Measurements from ENCODE around the gene CCDC186. TPM values are rescaled to one million over a fixed set of nuclear protein-coding genes. Genes with fewer than 3 reads are reported as not detected.

The CCDC186 gene
- total and polyA plus RNA-seq, 2 donors from 2014 or later, result 4.7 to 34.2 TPM

DNA sequence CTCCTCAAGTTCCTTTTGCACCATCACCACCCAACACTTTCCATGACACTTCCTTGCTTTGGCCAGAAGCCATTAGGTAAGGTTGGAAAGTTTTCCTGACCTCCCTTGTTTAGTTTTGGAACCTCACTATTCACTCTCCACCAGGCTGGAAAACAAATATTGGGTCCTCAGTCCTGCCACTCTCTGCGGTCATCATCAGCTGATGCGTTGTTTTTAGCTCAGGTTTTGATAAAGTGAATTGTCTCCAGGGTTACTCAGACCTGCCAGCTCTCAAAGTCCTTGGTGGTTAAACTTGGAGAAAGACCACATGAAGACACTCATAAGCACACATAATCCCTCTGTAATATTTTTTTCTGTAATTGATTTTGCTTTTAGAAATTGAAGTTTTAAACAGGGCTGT lies 55.5 kb downstream of the CCDC186 start:
- Histone ChIP-seq H3K27ac (ENCODE audit: low read depth in 2 of 2, low read length in 2 of 2) (no peak overlapping the region), H3K36me3 (ENCODE audit: control insufficient read depth in 2 of 3, insufficient read depth in 3 of 3, low read length in 3 of 3) (peaks cover 0 to under 1% (median 0%) of the 10 kb centered on the region in 3 donors), H3K9me3 (ENCODE audit: control insufficient read depth in 2 of 3, insufficient read depth in 1 of 3, low read length in 3 of 3) (no peaks in the 10 kb centered on the region), H3K27me3 (ENCODE audit: control insufficient read depth, insufficient read depth, low read length) (no peaks in the 10 kb centered on the region), H3K4me3 (ENCODE audit: low read length in 3 of 3) (no peak overlapping the region), H3K9ac (ENCODE audit: low read length in 3 of 3) (no peak overlapping the region), H3K4me1 (ENCODE audit: control insufficient read depth in 2 of 3, insufficient read depth in 2 of 3, low read depth in 1 of 3, low read length in 3 of 3) (no peaks in the 10 kb centered on the region)
- intact Hi-C loops (cut with DNase I), result no loop called here
- no peak for FAIRE-seq
- no peak for DNase-seq
- TF ChIP-seq, protein P1, sequence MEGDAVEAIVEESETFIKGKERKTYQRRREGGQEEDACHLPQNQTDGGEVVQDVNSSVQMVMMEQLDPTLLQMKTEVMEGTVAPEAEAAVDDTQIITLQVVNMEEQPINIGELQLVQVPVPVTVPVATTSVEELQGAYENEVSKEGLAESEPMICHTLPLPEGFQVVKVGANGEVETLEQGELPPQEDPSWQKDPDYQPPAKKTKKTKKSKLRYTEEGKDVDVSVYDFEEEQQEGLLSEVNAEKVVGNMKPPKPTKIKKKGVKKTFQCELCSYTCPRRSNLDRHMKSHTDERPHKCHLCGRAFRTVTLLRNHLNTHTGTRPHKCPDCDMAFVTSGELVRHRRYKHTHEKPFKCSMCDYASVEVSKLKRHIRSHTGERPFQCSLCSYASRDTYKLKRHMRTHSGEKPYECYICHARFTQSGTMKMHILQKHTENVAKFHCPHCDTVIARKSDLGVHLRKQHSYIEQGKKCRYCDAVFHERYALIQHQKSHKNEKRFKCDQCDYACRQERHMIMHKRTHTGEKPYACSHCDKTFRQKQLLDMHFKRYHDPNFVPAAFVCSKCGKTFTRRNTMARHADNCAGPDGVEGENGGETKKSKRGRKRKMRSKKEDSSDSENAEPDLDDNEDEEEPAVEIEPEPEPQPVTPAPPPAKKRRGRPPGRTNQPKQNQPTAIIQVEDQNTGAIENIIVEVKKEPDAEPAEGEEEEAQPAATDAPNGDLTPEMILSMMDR (IDR thresholded peaks at IDR 0.05; ENCODE audit: borderline replicate concordance, extremely low read depth, insufficient read depth), result no peak

DNA sequence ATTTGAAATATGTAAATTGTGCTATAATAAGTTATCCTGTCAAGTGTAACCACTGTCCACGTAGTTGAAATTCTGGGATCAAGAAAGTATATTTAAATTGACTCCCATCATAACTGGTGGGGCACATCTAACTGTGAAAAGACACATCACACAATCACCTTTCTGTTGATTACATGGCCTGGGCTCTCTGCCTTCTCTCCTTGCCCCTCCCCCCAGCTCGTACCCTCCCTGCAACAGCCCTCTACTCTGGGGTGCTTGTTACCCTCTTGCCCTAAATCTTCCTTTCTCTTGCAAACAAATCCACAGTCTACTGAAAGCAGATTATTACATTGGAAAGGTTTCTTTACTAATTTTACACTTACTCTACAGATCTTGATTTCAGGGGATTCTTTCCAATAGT lies 56.3 kb downstream of the CCDC186 start:
- H3K27me3 ChIP-seq (ENCODE audit: control insufficient read depth, insufficient read depth, low read length), result no peaks in the 10 kb centered on the region
- no peaks in the 10 kb centered on the region for H3K9me3 ChIP-seq (ENCODE audit: control insufficient read depth in 2 of 3, insufficient read depth in 1 of 3, low read length in 3 of 3)
- no peak overlapping the region for H3K27ac ChIP-seq (ENCODE audit: low read depth in 2 of 2, low read length in 2 of 2)
- DNase-seq (no peak), FAIRE-seq (no peak)
- no peaks in the 10 kb centered on the region for H3K4me1 ChIP-seq (ENCODE audit: control insufficient read depth in 2 of 3, insufficient read depth in 2 of 3, low read depth in 1 of 3, low read length in 3 of 3)
- no peaks in the 10 kb centered on the region for H3K36me3 ChIP-seq (ENCODE audit: control insufficient read depth in 2 of 3, insufficient read depth in 3 of 3, low read length in 3 of 3)
- intact Hi-C loops (cut with DNase I), result no loop called here
- TF ChIP-seq, protein P1 (IDR thresholded peaks at IDR 0.05; ENCODE audit: borderline replicate concordance, extremely low read depth, insufficient read depth), result no peak
- no peak overlapping the region for H3K4me3 ChIP-seq (ENCODE audit: low read length in 3 of 3)
- H3K9ac ChIP-seq (ENCODE audit: low read length in 3 of 3), result no peak overlapping the region

DNA sequence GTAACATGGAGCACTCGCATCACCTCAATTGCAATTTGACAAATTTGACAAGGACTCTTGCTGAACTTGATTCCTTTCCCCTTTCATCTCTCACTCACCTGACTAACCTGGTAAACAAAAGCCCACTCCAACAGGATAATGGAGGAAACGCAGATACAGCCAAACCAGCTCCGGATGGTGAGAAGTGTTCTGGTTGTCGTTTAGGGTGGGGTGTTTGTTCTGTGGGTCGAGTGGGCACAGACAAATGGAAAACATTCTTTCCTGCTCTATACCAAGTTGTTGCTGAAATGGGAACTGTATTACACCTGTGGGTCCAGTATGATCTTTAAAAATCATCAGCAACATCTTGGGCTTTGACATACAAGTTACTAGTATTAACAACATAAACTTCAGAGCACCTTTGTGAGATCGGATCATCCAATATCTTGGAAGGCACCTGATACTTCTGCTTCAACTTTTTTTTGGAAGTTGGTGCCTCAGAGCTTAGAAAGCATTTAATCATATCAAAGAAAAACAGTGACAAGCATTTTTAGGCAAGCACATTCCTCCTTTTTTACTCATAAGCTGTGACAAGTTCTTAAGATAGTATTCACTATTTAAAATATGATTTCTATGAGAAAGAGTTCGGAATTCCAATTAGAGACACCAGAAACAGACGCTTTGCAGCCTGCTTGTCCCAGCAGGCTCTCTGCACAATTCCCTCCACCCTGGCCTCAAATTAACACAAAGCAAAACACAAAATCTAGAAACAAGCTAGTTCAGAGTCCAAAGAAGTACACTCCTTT lies 58.1 kb downstream of the CCDC186 start:
- FAIRE-seq (no peak), DNase-seq (no peak)

More for the DNA sequence above, 58.1 kb downstream of the CCDC186 start:
- Histone ChIP-seq H3K27me3 (ENCODE audit: control insufficient read depth, insufficient read depth, low read length) (no peaks in the 10 kb centered on the region), H3K9ac (ENCODE audit: low read length in 3 of 3) (no peak overlapping the region), H3K4me1 (ENCODE audit: control insufficient read depth in 2 of 3, insufficient read depth in 2 of 3, low read depth in 1 of 3, low read length in 3 of 3) (no peaks in the 10 kb centered on the region), H3K4me3 (ENCODE audit: low read length in 3 of 3) (no peak overlapping the region), H3K27ac (ENCODE audit: low read depth in 2 of 2, low read length in 2 of 2) (no peak overlapping the region), H3K9me3 (ENCODE audit: control insufficient read depth in 2 of 3, insufficient read depth in 1 of 3, low read length in 3 of 3) (no peaks in the 10 kb centered on the region), H3K36me3 (ENCODE audit: control insufficient read depth in 2 of 3, insufficient read depth in 3 of 3, low read length in 3 of 3) (no peaks in the 10 kb centered on the region)
- TF ChIP-seq, protein P1 (IDR thresholded peaks at IDR 0.05; ENCODE audit: borderline replicate concordance, extremely low read depth, insufficient read depth), result no peak
- intact Hi-C loops (cut with DNase I), result no loop called here

All from kidney (tissue), 14 donors.